SJCRH30 (cell line): Measurements from ENCODE around the gene RBM4B. TPM values are rescaled to one million over a fixed set of nuclear protein-coding genes. Genes with fewer than 3 reads are reported as not detected.

ENCODE experiments used
- DNase-seq, 2 experiments: peaks; one replicate each; pipeline ENCODE4 v3.0.0-alpha.2; 2015 to 2020
- H3K27ac ChIP-seq: fragments of 250-450 bp; sonication (Bioruptor Pico); 2 replicates; pipeline ENCODE4 v1.5.1; 2020; ENCODE audit warnings: mild to moderate bottlenecking, moderate library complexity
- H3K27me3 ChIP-seq: fragments of 250-450 bp; sonication (Bioruptor Pico); 2 replicates; pipeline ENCODE4 v1.5.1; 2020; ENCODE audit warnings: mild to moderate bottlenecking, moderate library complexity
- H3K36me3 ChIP-seq: fragments of 250-450 bp; sonication (Bioruptor Pico); 2 replicates; pipeline ENCODE4 v1.5.1; 2020; ENCODE audit warnings: mild to moderate bottlenecking, moderate library complexity
- H3K4me1 ChIP-seq: fragments of 250-450 bp; sonication (Bioruptor Pico); 2 replicates; pipeline ENCODE4 v1.5.1; 2020; ENCODE audit warnings: mild to moderate bottlenecking, moderate library complexity
- H3K4me3 ChIP-seq: fragments of 250-450 bp; sonication (Bioruptor Pico); 2 replicates; pipeline ENCODE4 v1.5.1; 2020; ENCODE audit warnings: mild to moderate bottlenecking, moderate library complexity
- H3K9me3 ChIP-seq: fragments of 250-450 bp; sonication (Bioruptor Pico); replicated peaks from 2 replicates; pipeline ENCODE4 v1.5.1; 2020; ENCODE audit warnings: mild to moderate bottlenecking, moderate library complexity
- total RNA-seq: library from RNA; depleted of rRNA; stranded (reverse); fragments of >200 nt; shearing (Covaris generic); gene quantifications from 2 replicates; pipeline ENCODE4 v1.2.3, GENCODE V29; 2014

RBM4B gene
- total RNA-seq, 1 experiment from 2014 or later, result 23.7 TPM

- H3K9me3 ChIP-seq, result no peaks in the 10 kb centered on the region
- no peaks in the 10 kb centered on the region for H3K27me3 ChIP-seq
- DNase-seq, result no peak
- H3K4me1 ChIP-seq, result peaks cover 21% of the 10 kb centered on the region
- H3K4me3 ChIP-seq, result no peak overlapping the region
- H3K36me3 ChIP-seq, result no peaks in the 10 kb centered on the region
- H3K27ac ChIP-seq, result no peak overlapping the region
Measured at GRCh38 chr11:66715346-66716085, 37.8 kb upstream of the RBM4B start.

DNA sequence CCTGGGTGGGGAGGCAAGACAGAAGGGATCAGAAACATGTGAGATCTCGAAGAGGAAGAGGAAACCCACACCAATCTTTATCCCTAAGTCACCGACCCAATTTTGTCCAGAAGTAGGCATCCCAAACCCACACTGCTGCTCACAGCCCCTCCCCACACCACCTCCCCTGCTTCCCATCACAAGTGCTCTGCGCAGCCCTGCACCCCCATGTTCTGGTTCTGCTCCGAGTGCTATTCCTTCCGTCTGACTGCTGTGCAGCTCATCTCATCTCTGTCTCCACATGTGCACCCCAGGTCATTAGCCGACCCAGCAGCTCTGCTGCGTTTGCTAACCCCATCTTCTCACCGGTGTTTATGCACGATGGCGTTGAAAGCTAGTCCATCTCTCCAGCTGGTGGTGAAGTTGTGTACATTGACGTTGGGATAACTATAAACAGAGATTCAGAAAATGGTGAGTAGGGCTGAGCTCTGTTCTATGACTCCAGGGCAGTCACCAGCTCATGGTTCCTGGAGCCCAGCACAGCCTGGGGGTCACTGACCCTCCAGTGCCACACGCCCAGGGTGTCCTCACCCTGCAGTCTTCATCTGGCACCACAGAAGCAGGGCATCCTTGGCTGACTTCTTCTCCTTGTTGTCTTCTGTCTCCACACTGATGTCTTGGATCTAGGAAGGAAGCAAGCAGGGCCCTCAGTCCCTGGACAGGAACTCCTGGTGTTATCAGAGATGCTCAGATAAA lies 36.2 kb upstream of the RBM4B start:
- DNase-seq, result no peak
- Histone ChIP-seq H3K4me3 (no peak overlapping the region), H3K9me3 (no peaks in the 10 kb centered on the region), H3K4me1 (peaks cover 4% of the 10 kb centered on the region; the same call in 1 of the 2 replicates), H3K27ac (no peak overlapping the region), H3K27me3 (no peaks in the 10 kb centered on the region), H3K36me3 (no peaks in the 10 kb centered on the region)

- H3K27me3 ChIP-seq, result no peaks in the 10 kb centered on the region
- H3K36me3 ChIP-seq, result no peaks in the 10 kb centered on the region
- no peaks in the 10 kb centered on the region for H3K4me1 ChIP-seq
- H3K4me3 ChIP-seq, result no peak overlapping the region
- no peak for DNase-seq
- H3K9me3 ChIP-seq, result no peaks in the 10 kb centered on the region
- H3K27ac ChIP-seq, result no peak overlapping the region
Measured at GRCh38 chr11:66710384-66710930, 32.8 kb upstream of the RBM4B start.

DNA sequence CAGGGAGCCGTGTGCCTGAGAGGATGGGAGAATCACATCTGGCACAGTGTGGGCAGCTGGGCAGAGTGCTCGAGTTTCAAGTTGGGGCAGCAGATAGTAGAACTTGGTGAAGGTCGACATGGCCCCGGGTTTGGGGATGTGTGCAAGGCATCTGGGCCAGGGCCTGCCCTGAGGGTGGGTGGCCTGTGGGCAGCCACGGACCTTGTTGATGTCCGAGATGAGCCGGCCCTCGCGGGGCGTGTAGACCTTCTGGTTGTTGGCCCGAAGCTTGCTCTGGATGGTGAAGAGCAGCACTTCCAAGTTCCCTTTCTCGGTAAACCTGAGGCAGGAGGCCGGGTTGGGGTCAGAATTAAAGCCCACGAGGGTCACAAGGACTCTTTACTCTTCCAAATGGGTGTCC lies 31.0 kb upstream of the RBM4B start:
- H3K4me3 ChIP-seq, result no peak overlapping the region
- H3K9me3 ChIP-seq, result no peaks in the 10 kb centered on the region
- H3K27me3 ChIP-seq, result no peaks in the 10 kb centered on the region
- no peaks in the 10 kb centered on the region for H3K36me3 ChIP-seq
- H3K4me1 ChIP-seq, result no peaks in the 10 kb centered on the region
- H3K27ac ChIP-seq, result no peak overlapping the region
- DNase-seq, result no peak

DNA sequence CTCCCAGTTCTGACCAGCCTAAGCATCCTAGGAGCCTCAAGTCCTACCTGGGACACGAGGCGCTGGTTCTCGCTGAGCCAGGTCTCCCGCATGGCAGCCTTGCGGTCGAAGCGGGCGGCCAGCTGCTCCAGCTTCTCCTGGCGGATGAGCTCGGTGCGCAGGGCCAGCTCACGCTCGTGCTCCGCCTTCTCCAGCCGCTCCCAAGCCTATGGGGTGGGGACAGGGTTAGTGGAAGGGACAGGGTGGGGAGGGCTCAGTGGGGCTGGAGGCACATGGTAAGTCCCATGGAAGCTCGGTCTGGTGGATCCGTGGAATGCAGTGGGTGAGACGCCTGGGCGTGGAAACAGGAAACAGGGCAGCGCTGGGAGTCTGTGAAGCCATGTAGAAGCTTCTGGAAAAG lies 30.4 kb upstream of the RBM4B start:
- no peak for DNase-seq
- Histone ChIP-seq H3K27ac (no peak overlapping the region), H3K4me3 (no peak overlapping the region), H3K4me1 (no peaks in the 10 kb centered on the region), H3K27me3 (no peaks in the 10 kb centered on the region), H3K36me3 (no peaks in the 10 kb centered on the region), H3K9me3 (no peaks in the 10 kb centered on the region)

GRCh38 chr11:66707486-66707885 lies 29.8 kb upstream of the RBM4B start:
- Histone ChIP-seq H3K4me3 (no peak overlapping the region), H3K36me3 (no peaks in the 10 kb centered on the region), H3K27ac (no peak overlapping the region), H3K9me3 (no peaks in the 10 kb centered on the region), H3K27me3 (no peaks in the 10 kb centered on the region), H3K4me1 (no peaks in the 10 kb centered on the region)
- DNase-seq, result no peak

GRCh38 chr11:66706989-66707388 lies 29.3 kb upstream of the RBM4B start:
- Histone ChIP-seq H3K27me3 (no peaks in the 10 kb centered on the region), H3K4me3 (no peak overlapping the region)

DNA sequence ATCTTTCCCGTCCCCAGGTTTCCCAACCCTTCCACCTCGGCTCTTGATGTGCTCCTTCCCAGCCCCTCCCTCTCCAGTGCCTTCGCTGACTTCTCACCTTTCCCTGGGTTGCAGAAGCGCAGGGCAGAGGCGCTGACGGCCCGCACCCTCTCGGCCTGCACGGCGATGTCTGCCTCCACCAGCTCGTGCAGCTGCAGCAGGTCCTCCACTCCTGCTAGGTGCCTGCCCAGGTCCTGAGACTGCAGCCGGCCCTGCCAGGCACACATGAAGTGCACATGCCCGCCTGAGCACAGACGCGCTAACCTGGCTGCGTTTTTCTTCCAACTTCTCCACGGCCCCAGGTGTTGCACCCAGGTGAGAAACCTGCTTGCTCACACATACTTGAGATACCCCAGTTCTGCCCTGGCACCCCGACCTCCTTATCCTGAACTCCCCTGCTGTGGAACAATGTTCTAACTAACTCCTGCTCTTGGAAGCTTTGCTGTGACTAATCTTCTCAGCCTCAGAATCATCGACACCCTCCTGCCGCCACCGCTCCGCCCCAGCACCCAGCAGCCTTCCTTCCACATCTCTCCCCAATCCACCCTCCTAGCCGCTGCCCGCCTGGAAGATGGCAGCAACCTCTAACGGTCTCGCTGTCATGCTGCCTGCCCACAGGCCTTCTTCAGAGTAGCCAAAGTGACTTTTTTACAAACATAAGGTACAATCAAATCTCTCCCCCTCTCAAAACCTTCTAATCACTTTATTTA lies 28.1 kb upstream of the RBM4B start:
- no peak overlapping the region for H3K4me3 ChIP-seq
- no peaks in the 10 kb centered on the region for H3K9me3 ChIP-seq
- H3K27ac ChIP-seq, result no peak overlapping the region
- no peaks in the 10 kb centered on the region for H3K36me3 ChIP-seq
- no peak for DNase-seq
- H3K27me3 ChIP-seq, result no peaks in the 10 kb centered on the region
- no peaks in the 10 kb centered on the region for H3K4me1 ChIP-seq

More at GRCh38 chr11:66706989-66707388, 29.3 kb upstream of the RBM4B start:
- H3K27ac ChIP-seq, result no peak overlapping the region
- no peaks in the 10 kb centered on the region for H3K4me1 ChIP-seq
- no peaks in the 10 kb centered on the region for H3K36me3 ChIP-seq
- DNase-seq, result no peak
- H3K9me3 ChIP-seq, result no peaks in the 10 kb centered on the region

DNA sequence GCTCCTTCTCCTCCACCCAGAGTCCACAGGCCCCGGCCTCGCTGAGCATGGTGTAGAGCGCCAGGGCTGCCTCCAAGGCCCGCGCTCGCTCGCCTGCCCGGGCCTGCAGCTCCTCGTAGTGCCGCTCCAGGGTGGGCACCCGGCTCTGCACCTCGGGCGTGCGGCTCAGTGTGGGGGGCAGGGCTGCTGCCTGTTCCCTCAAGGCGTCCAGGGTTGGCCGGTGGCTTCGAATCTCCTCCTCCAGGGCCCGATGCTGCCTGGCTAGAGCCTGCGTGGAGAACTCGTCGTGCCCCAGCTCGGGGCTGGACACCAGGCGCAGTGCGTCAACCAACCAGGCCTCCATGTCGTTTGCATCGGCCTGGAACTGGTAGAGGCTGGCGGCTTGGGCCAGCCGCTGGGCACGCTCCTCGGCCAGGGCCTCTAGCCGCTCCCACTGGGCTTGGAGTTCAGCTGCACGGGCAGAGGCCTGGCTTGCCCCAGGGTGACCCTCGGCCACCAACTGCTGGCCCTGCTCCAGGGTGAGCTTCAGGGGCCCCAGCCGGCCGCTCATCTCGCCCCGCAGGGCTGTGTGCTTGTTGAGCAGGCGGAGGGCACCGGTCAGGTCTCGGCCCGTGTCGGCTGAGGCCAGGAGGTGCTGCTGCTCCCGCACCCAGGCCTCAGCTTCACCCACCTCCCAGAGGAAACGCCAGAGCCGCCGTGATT lies 27.1 kb upstream of the RBM4B start:
- DNase-seq, result no peak
- Histone ChIP-seq H3K4me3 (no peak overlapping the region), H3K27ac (no peak overlapping the region), H3K27me3 (no peaks in the 10 kb centered on the region), H3K36me3 (no peaks in the 10 kb centered on the region), H3K4me1 (no peaks in the 10 kb centered on the region), H3K9me3 (no peaks in the 10 kb centered on the region)

GRCh38 chr11:66701432-66702240 lies 23.9 kb upstream of the RBM4B start:
- no peak overlapping the region for H3K27ac ChIP-seq

DNA sequence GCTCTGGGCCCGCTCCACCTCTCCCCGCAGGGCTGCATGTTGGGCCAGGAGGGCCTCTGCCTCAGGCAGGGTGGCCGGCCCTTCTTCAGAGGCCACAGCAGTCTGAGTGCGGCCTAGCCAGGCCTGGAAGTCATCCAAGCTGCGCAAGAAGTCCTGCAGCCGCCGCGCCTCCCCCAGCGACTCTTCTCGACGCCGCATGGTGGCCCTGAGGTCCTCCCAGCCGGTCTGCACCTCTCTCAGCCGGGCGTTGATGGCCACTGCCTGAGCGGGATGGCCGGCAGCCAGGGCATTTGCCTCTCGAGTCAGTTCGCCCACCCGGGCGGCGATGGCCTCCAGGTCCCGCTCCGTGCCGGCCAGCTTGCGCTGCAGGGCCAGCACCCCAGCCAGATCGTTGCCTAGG lies 23.1 kb upstream of the RBM4B start:
- Histone ChIP-seq H3K36me3 (no peaks in the 10 kb centered on the region), H3K27me3 (no peaks in the 10 kb centered on the region), H3K27ac (no peak overlapping the region), H3K9me3 (no peaks in the 10 kb centered on the region), H3K4me1 (no peaks in the 10 kb centered on the region), H3K4me3 (no peak overlapping the region)
- DNase-seq, result no peak

More at GRCh38 chr11:66701432-66702240, 23.9 kb upstream of the RBM4B start:
- Histone ChIP-seq H3K9me3 (no peaks in the 10 kb centered on the region), H3K4me3 (no peak overlapping the region), H3K4me1 (no peaks in the 10 kb centered on the region), H3K27me3 (no peaks in the 10 kb centered on the region), H3K36me3 (no peaks in the 10 kb centered on the region)
- DNase-seq, result no peak

- H3K27ac ChIP-seq, result no peak overlapping the region
- H3K4me3 ChIP-seq, result no peak overlapping the region
- no peaks in the 10 kb centered on the region for H3K4me1 ChIP-seq
- H3K27me3 ChIP-seq, result no peaks in the 10 kb centered on the region
- no peaks in the 10 kb centered on the region for H3K9me3 ChIP-seq
- no peak for DNase-seq
- no peaks in the 10 kb centered on the region for H3K36me3 ChIP-seq
Measured at GRCh38 chr11:66700337-66700736, 22.6 kb upstream of the RBM4B start.

GRCh38 chr11:66698491-66698890 lies 20.8 kb upstream of the RBM4B start:
- Histone ChIP-seq H3K27me3 (no peaks in the 10 kb centered on the region), H3K4me1 (no peaks in the 10 kb centered on the region), H3K9me3 (no peaks in the 10 kb centered on the region), H3K36me3 (no peaks in the 10 kb centered on the region), H3K27ac (no peak overlapping the region), H3K4me3 (no peak overlapping the region)
- no peak for DNase-seq

- H3K4me3 ChIP-seq, result no peak overlapping the region
- H3K36me3 ChIP-seq, result no peaks in the 10 kb centered on the region
- H3K27me3 ChIP-seq, result no peaks in the 10 kb centered on the region
- H3K27ac ChIP-seq, result no peak overlapping the region
- no peaks in the 10 kb centered on the region for H3K9me3 ChIP-seq
- no peaks in the 10 kb centered on the region for H3K4me1 ChIP-seq
- no peak for DNase-seq
Measured at GRCh38 chr11:66697988-66698387, 20.3 kb upstream of the RBM4B start.
